GM19324 (cell line): ENCODE data around the gene LGI2.
"Not testable (repeated sequence)": the region's sequence is repeated elsewhere in the genome, so short reads cannot be mapped to it uniquely, and the experiment has no call there.

Experiments used
- ATAC-seq: cut with Tn5 transposase; IDR thresholded peaks from one replicate; pipeline ENCODE4 v1.9.1; 2021; ENCODE audit warnings: mild to moderate bottlenecking, moderate library complexity; ENCODE audit not compliant: unreplicated experiment, low FRiP score

LGI2 gene, protein sequence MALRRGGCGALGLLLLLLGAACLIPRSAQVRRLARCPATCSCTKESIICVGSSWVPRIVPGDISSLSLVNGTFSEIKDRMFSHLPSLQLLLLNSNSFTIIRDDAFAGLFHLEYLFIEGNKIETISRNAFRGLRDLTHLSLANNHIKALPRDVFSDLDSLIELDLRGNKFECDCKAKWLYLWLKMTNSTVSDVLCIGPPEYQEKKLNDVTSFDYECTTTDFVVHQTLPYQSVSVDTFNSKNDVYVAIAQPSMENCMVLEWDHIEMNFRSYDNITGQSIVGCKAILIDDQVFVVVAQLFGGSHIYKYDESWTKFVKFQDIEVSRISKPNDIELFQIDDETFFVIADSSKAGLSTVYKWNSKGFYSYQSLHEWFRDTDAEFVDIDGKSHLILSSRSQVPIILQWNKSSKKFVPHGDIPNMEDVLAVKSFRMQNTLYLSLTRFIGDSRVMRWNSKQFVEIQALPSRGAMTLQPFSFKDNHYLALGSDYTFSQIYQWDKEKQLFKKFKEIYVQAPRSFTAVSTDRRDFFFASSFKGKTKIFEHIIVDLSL

DNA sequence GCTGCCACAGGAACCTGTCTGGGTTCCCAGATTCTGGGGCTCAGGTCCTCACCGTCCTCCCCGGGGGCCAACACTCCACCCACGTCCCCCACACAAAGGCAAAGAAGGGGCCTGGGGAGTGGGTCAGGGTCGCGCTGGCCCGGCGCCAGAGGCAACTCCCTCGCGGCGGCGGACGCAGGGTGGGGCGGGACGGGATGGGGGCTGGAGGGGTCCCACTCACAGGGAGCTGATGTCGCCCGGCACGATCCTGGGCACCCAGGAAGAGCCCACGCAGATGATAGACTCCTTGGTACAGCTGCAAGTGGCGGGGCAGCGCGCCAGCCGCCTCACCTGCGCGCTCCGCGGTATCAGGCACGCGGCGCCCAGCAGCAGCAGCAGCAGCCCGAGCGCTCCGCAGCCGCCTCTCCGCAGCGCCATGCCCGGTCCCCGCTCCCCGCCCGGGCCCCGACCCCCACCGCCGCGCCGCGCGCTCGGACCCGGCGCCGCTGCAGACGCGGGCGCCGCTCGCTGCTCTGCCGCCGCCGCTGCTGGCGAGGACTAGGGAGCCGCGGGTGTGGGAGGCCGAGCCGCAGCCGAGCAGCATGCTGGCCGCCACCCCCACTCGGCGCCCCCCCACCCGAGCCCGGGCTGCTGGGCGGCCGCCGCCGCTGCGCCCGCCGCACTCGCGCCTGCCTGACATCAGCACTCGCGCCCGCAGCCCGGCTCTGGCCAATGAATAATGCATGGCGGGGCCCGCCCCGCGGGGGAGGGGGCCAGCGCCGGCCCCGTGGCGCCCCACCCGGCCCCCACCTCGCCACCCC lies at the start of gene LGI2:
LGI2 (minus strand) TSS at position 670 of the 800 bp plus-strand sequence; CDS start at position 417, 253 bp downstream.
- no peak for ATAC-seq

DNA sequence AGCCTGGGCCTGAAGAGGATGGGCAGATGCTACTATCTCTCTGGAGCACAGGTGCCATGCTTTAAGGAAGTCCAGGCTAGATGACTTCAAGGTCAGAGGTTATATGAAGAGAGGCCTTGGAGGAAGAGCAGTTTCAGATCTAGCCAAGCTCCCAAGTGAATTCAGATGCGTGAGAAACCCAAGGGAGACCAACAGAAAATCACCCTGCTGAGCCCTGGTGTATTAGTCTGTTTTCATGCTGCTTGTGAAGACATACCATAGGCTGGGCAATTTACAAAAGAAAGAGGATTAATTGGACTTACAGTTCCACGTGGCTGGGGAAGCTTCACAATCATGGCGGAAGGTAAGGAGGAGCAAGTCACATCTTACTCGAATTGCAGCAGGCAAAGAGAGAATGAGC lies 47.8 kb upstream of the LGI2 start:
- ATAC-seq = no peak

DNA sequence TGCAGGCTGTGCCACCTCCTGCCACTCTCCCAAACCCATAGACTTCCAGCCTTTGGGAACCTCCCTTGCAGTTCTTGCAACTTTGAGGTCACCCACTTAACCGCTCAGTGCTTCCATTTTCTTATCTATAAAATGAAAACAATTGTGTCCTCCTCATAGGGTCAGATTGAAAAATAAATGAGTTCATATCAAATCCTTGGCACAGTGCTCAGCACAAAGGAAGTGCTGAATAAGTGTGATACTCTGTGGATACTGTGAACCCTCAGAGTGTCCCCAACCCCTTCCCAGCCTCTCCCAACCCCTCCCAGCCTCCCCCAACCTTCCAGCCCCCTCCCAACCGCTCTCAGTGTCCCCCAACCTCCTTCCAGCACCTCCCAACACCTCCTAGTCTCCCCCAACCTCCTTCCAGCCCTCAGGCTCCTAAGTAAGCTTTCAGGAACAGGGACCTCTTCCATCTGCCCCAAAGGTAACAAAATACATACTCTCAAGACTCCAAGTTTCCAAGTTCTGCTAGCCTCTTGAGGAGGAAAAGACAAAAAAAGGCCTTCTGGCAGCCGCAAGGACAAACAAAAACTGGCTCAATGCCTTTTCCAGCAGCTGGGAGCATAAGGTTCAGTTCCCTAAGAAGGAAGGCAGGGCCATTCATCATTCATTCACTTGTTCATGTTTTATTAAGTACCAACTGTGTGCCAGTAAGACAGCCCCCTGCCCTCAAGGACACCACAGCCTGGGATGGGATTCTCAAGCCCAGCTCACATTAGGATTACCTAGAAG lies 46.1 kb upstream of the LGI2 start:
- no peak for ATAC-seq

DNA sequence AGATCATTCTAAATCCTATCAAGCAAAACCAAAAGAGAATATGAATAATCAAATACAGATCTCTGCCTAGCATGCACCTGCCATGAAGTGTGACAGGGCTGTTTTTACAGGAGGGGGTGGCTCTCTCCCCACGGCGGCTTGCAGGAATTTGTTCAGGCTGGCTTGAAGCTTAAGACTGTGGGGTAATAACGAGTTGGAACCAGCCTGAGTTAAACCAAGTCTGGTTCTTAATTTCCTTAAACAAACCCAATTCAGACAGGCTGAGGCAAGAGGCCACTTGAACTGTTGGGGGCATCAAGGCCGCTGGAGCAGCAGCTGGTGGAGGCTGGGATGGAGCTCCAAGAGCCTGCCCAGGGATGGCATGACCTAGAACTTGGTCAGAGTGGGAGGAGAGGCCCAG lies 45.1 kb upstream of the LGI2 start:
- no peak for ATAC-seq

DNA sequence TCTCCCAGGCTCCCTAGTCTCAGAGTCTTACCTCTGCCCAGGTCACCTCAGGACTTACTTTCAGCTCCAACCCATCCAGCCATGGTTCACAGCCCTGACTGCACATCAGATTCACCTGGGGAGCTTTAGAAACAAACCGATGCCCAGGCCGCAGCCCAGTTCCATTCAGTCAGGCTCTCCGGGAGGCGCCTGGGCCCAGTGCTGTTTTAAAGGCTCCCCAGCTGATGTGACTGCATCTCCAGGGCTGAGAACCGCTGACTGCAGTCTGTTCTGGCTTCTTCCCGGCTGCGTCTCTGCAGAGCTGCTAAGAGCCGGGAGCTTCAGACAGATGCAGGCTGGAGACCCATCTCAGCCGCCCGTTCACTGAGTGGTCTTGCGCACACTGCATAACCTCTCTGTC lies 44.4 kb upstream of the LGI2 start:
- no peak for ATAC-seq

DNA sequence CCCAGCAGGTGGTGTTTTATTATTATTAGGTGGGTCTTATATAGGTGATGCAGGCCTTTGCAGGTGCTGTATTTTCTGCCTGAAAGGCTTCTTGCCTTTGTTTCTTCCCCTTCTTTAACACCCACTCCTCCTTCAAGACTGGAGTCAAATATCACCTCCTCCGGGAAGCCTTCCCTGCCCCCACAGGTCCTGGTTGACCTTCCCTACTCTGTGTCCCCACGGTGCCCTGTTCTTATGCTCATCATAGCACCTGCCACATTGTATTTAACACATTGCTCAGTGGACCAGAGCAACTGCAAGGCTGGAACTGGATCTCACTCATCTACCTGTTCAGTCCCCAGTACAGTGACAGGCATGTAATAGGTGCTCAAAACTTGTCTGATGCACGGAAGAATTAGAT lies 39.8 kb upstream of the LGI2 start:
- no peak for ATAC-seq

DNA sequence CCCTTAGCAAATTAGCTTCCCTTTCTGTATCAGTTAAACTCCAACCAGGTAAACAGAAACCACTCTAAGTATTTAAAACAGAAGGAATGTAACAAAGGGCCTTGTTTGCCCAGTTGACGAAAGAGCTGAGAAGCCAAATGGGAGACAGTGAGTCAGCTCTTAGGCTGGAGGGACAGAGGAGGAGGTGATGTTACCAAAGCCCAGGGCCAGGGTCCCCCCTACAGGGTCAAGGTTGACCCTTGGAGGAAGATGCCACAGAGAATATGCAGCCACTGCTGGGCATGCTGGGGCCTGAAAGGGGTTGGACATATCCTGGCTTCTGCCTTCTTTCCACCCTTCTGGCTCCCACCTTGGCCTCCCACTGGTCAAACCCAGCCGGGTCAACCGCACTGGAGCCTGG lies 38.3 kb upstream of the LGI2 start:
- no peak for ATAC-seq

DNA sequence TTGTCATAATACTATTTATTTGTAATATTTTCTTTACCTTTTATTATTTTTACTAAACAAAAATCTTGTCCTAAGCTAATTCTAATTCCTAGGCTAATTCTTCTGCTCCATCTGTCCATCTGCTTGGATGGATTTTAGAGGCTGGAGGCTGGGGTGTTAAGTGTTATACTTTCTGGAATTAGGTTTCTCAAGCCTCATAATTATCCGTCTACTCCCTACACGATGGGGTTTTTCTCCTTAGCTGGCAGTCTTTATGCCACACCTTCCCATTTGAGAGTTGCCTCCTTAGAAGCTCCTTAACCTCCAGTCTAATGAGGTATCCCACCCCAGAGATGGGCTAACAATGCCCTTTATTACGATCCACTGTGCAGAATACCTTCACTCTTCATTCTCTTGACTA lies 37.6 kb upstream of the LGI2 start:
- ATAC-seq = no peak

DNA sequence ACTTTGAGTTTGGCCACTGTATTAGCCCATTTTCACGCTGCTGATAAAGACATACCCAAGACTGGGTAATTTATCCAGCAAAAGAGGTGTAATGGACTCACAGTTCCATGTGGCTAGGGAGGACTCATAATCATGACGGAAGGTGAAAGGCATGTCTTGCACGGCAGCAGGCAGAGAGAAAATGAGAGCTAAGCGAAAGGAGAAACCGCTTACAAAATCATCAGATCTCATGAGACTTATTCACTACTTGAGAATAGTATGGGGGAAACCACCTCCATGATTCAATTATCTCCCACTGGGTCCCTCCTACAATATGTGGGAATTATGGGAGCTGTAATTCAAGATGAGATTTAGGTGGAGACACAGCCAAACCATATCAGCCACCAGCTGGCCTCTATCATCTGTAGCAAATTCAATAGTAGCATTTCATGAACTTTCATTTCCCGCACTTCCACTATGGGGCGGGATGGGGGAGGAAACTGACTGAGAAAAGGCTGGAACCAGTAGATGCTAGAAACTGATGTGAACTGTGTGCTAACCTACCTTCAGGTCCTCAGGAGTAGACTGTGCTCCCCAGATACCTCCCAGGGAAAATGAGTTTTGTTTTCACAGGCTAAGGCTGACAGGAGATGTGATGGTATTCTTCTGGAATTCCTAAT lies 35.3 kb upstream of the LGI2 start:
- ATAC-seq = no peak

DNA sequence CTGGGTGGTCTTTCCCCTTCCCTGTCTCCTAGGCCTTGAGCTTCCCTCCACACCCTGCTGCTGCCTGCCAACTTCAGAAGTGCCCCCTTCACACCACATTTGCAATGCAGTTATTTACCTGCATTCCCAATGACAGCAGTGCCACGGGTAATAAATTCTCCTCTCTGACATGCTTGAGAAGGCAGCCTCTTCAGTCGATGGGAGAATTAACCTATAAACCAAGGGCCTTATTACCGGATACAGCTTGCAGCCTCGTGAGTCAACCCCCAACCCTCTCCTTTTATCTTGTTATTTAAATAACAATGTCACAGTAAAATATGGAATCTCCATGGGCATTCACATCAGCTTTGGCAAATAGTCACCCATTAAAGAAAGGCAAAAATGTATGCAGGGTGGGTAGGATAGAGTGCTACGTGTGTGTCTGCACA lies 34.7 kb upstream of the LGI2 start:
- no peak for ATAC-seq

DNA sequence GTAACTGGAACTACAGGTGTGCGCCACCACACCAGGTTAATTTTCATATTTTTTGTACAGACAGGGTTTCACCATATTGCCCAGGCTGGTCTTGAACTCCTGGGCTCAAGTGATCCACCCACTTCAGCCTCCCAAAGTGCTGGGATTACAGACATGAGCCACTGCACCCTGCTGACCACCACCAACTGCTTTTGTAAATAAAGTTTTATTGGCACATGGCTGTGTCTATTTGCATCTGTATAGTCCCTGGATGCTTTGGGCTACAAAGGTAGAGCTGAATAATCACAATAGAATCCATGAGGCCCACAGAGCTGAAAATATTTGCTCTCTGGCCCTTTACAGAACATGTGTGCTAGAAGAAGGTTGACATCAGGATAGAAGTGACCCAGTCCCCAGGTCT lies 33.7 kb upstream of the LGI2 start:
- not testable (repeated sequence) for ATAC-seq

DNA sequence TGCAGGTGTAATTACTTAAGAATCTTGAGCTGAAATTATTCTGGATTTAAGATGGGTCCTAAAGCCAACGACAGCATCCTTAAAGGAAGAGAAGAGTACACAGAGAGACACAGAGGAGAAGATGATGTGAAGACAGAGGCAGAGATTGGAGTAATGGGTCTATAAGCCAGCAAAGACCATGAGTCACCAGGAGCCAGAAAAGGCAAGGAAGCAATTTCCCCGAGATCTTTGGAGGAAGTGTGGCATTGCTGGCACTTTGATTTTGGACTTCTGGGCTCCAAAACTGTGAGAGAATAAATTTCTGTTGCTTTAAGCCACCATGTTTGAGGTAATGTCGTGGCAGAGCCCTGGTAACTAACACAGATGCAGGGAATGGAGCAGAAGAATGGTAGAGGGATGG lies 32.4 kb upstream of the LGI2 start:
- ATAC-seq = no peak

DNA sequence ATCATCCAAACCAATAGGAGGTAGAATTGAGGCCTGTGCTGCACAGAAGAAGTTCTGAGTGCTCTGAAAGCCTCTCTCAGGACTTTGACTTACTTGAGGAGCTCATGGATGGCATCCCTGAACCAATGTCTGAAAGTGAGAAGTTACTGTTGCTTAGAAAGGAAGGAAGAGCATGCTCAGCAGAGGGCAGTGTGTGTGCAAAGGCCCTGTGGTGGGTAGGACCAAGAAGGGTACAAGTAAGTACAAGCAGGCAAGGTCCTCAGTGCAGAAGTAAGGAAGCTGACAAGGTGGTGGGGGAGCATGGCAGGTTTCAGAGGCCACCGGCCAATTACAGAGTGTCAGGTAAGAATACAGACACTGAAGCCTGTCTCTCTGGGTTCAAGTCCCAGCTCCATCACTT lies 31.4 kb upstream of the LGI2 start:
- ATAC-seq = no peak

DNA sequence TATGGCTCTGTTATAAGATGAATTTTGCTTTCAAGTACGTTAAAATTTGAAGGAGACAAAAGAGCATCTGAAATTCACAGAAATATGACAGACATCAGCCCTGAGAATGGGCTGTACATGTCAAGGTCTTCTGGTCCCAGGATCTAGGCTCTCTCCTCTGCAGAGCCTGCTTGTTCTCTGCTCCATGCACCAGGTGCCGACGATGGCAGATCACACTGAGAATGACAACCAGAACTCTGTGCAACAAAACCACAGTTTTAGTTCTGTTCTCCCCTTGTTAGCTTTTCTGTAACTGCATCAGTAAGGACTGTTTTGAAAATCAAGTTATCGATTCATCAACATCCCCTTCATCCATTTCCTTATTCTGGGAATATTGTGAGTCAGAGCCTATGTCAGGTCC lies 30.9 kb upstream of the LGI2 start:
- no peak for ATAC-seq

DNA sequence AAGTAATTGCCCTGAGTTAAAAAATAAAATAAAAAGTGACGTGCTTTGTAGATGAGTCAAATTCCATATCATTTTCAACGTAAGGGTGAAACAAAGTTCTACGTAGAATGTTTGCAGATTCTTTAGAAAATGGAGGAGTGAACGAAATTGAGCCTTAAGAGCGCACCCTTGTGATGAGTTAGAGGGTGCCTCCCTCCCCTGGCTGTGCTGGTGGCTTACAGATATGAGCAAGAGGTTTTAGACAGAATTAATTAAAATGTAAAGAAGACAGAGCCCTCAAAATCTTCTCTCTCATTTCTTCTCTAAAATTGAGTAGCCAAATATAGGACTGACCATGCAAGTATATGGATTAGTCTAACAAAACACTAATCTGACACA lies 30.2 kb upstream of the LGI2 start:
- ATAC-seq = no peak

DNA sequence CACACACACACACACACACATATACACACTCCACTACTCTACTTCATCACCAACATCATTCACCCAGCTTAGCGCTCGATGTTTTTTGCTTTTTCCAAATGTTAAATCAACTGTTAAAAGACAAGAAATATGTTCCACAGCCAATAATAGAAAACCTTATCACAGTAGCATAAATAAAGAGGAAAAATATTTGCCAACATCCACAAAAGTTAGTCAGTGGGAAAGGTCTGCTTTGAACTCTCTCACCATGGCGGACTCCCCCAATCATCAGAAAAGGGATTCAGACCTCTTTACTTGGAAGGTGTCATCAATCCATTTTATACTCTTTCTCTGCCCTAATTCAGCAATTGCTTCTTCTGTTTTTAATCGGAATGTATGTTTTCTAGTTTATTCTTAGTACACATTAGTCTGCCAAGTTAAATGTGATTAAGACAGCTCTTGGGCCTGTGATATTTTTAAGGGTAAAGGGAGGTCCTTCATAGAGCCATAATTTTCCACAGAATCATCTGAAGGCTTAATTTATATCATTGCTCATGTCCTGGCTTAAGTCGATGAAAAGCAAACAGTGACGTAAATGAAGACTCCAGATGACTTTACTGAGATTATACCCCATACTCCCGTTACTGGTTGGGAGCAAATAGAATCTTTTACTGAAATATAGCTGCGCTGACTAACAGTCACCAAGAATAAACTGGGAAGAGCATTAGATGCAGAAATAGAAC lies 29.7 kb upstream of the LGI2 start:
- no peak for ATAC-seq

DNA sequence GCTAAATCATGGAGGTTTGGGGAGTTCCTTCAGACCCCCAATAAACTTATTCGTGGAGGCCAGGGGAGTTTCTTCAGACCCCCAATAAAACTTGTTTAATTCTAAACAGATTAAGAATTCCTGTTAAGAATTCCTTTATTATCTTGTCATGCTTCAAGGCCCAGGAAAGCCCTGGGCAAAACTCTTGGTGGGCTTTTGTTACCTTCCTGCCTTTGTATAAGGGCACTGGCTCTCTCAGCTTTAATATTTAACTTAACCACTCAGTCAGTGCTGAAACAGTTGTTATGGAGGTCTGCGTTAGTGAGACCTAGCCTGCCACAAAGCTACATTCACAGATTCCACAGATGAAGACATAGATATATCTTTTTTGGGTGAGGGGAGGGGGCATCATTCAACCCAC lies 29.0 kb upstream of the LGI2 start:
- no peak for ATAC-seq

DNA sequence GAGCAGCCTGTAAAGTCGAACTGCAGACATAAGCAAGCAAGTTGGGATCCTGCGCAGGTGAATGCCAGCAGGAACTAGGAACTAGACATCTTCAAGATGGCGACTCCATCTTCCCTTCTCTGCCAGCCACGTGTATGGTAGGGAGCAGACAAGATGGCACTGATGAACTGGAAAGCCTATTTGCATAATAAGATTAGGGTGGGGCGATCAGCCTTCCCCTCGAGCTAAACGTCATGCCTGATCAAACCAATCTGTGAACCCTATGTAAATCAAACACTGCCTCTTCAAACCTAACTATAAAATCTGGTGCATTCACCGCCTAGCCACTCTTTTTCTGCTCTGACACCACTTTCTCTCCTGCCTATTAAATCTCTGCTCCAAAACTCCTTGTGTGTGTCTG lies 28.1 kb upstream of the LGI2 start:
- ATAC-seq = no peak

DNA sequence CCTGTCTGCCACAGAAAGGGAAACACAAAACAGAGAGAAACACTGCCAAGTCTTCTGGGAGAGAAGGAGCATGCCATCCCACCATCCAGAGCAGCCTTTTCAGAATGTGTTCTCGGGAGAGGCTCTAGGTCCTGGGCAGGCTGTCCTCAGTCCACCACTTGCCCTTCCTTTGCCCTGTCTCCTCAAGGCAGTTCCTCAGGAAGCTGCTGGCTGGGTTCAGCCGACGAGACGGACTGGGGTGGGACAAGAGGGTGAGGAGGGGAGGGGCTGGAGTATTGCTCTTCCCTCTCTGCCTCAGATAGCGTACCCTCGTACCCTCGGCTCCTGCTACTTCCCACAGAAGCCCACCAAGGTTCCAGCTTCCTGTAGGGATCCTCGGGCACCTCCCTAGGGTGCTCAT lies 26.6 kb upstream of the LGI2 start:
- no peak for ATAC-seq

DNA sequence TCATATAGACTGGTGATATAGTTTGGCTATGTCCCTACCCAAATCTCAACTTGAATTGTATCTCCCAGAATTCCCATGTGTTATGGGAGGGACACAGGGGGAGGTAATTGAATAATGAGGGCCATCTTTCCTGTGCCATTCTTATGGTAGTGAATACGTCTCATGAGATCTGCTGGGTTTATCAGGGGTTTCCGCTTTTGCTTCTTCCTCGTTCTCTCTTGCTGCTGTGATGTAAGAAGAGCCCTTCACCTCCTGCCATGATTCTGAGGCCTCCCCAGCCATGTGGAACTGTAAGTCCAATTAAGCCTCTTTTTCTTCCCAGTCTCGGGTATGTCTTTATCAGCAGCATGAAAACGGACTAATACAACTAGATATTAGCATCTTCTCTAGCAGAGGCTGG lies 21.3 kb upstream of the LGI2 start:
- not testable (repeated sequence) for ATAC-seq
